CD14-positive monocyte (primary cell): ENCODE measurements around the gene NEURL4. TPM values are rescaled to one million over a fixed set of nuclear protein-coding genes. Genes with fewer than 3 reads are reported as not detected.

Experiments used
- DNase-seq, 3 donors: peaks; one replicate each; pipeline ENCODE4 v3.0.0-alpha.2; 2011 to 2022
- H2AFZ ChIP-seq: 2 replicates; pipeline ENCODE4 v1.6.0; 2012; ENCODE audit warnings: mild to moderate bottlenecking, low read depth, low read length, inconsistent platforms; ENCODE audit not compliant: insufficient read depth, poor library complexity, severe bottlenecking
- H3K27ac ChIP-seq, 2 donors: 1 replicate in 1 of 2; 2 replicates in 1 of 2; pipeline ENCODE4 v1.5.1; 2012 to 2013; ENCODE audit warnings: low read length in 2 of 2, control low read depth in 1 of 2, inconsistent platforms in 1 of 2, low read depth in 1 of 2, mild to moderate bottlenecking in 1 of 2
- H3K27me3 ChIP-seq, 2 donors: one replicate each; pipeline versions ENCODE4 v1.6.0 to v1.6.1; 2011 to 2013; ENCODE audit warnings: low read length in 2 of 2; ENCODE audit not compliant: control insufficient read depth in 2 of 2, insufficient read depth in 2 of 2
- H3K36me3 ChIP-seq, 2 donors: replicated peaks in 1 of 2; 1 replicate in 1 of 2; 2 replicates in 1 of 2; pipeline versions ENCODE4 v1.5.1 to v1.6.1; 2012 to 2013; ENCODE audit warnings: low read length in 2 of 2, control low read depth in 1 of 2, inconsistent platforms in 1 of 2, mild to moderate bottlenecking in 1 of 2; ENCODE audit not compliant: insufficient read depth in 2 of 2, control insufficient read depth in 1 of 2
- H3K4me1 ChIP-seq, 2 donors: 1 replicate in 1 of 2; 2 replicates in 1 of 2; pipeline versions ENCODE4 v1.5.1 to v1.6.1; 2012 to 2013; ENCODE audit warnings: low read length in 2 of 2, control low read depth in 1 of 2, inconsistent platforms in 1 of 2, mild to moderate bottlenecking in 1 of 2, moderate library complexity in 1 of 2; ENCODE audit not compliant: insufficient read depth in 2 of 2, control insufficient read depth in 1 of 2
- H3K4me2 ChIP-seq: replicated peaks from 2 replicates; pipeline ENCODE3; 2012; ENCODE audit warnings: low read length, moderate library complexity, mild to moderate bottlenecking; ENCODE audit not compliant: poor library complexity, severe bottlenecking; ENCODE audit errors: extremely low read depth
- H3K4me3 ChIP-seq, 3 experiments: fragments of 200-600 bp in 1 of 3; sonication (generic) in 1 of 3; replicated peaks in 1 of 3; 1 replicate in 2 of 3; 2 replicates in 1 of 3; pipeline ENCODE4 v1.5.1; 2011 to 2013; ENCODE audit warnings: low read length in 3 of 3, mild to moderate bottlenecking in 3 of 3, control low read depth in 2 of 3, low read depth in 2 of 3, inconsistent platforms in 1 of 3, moderate library complexity in 1 of 3
- H3K79me2 ChIP-seq: 2 replicates; pipeline ENCODE4 v1.6.0; 2012; ENCODE audit warnings: mild to moderate bottlenecking, control low read depth, inconsistent platforms, low read length, moderate library complexity; ENCODE audit not compliant: insufficient read depth
- H3K9ac ChIP-seq: 2 replicates; pipeline ENCODE4 v1.6.0; 2017; ENCODE audit warnings: low read length, mild to moderate bottlenecking; ENCODE audit not compliant: insufficient read depth, poor library complexity, severe bottlenecking
- H3K9me3 ChIP-seq, 2 donors: replicated peaks in 1 of 2; 1 replicate in 1 of 2; 2 replicates in 1 of 2; pipeline versions ENCODE4 v1.5.1 to v1.6.1; 2012 to 2013; ENCODE audit warnings: low read length in 2 of 2, control low read depth in 1 of 2; ENCODE audit not compliant: control insufficient read depth in 1 of 2, insufficient read depth in 1 of 2
- H4K20me1 ChIP-seq: 2 replicates; pipeline ENCODE4 v1.6.0; 2012; ENCODE audit warnings: mild to moderate bottlenecking, low read length, control low read depth, moderate library complexity; ENCODE audit not compliant: insufficient read depth
- H3K27ac Mint-ChIP-seq, 7 donors: one replicate each; pipeline ENCODE4 v1.8.0; 2020; ENCODE audit warnings: mild to moderate bottlenecking in 7 of 7, mixed read lengths in 7 of 7, moderate library complexity in 6 of 7, inconsistent platforms in 2 of 7
- H3K27me3 Mint-ChIP-seq, 3 donors: one replicate each; pipeline ENCODE4 v1.8.0; 2021 to 2022; ENCODE audit warnings: low read depth in 3 of 3, mild to moderate bottlenecking in 3 of 3, mixed read lengths in 3 of 3, moderate library complexity in 3 of 3, inconsistent platforms in 1 of 3
- H3K36me3 Mint-ChIP-seq, 2 donors: one replicate each; pipeline ENCODE4 v1.8.0; 2020; ENCODE audit warnings: mixed read lengths in 2 of 2, inconsistent platforms in 1 of 2, mild to moderate bottlenecking in 1 of 2
- H3K4me1 Mint-ChIP-seq: one replicate; pipeline ENCODE4 v1.8.0; 2020; ENCODE audit warnings: mild to moderate bottlenecking, mixed read lengths
- H3K4me3 Mint-ChIP-seq, 2 donors: one replicate each; pipeline ENCODE4 v1.8.0; 2020; ENCODE audit warnings: mild to moderate bottlenecking in 2 of 2, mixed read lengths in 2 of 2, moderate library complexity in 1 of 2
- H3K9me3 Mint-ChIP-seq, 7 donors: one replicate each; pipeline ENCODE4 v1.8.0; 2020 to 2022; ENCODE audit warnings: mixed read lengths in 7 of 7, mild to moderate bottlenecking in 6 of 7, moderate library complexity in 6 of 7, inconsistent platforms in 2 of 7
- WGBS: methylation state at CpG from one replicate; pipeline ENCODE4 v1.1.5; 2013; ENCODE audit warnings: missing lambda C conversion rate; ENCODE audit not compliant: insufficient coverage; 5-methylcytosine and 5-hydroxymethylcytosine counted together
- intact Hi-C, 2 donors: fragments of 100-400 bp; cut with micrococcal nuclease; formaldehyde crosslinking; loops; one replicate each; pipeline versions ENCODE4 v1.15.0 to v1.15.1; 2023
- polyA plus RNA-seq, 3 donors: library from polyadenylated mRNA; depleted of rRNA in 1 of 3; unstranded in 2 of 3; stranded (reverse) in 1 of 3; fragments of 300-500 nt in 2 of 3; fragments of >200 nt in 1 of 3; fragmentation: Illumina TruSeq in 2 of 3; gene quantifications; 1 replicate in 2 of 3; 2 replicates in 1 of 3; pipeline ENCODE4 v1.2.3, GENCODE V29; 2012 to 2021
- TF ChIP-seq, protein P1 (sequence below): fragments of 200-600 bp; IDR thresholded peaks from one replicate; pipeline ENCODE4 v1.8.0; 2022; ENCODE audit warnings: antibody characterized with exemption, mild to moderate bottlenecking

Gene NEURL4
- polyA plus RNA-seq, 3 donors, result 0.35 to 42.6 (median 0.44) TPM

DNA sequence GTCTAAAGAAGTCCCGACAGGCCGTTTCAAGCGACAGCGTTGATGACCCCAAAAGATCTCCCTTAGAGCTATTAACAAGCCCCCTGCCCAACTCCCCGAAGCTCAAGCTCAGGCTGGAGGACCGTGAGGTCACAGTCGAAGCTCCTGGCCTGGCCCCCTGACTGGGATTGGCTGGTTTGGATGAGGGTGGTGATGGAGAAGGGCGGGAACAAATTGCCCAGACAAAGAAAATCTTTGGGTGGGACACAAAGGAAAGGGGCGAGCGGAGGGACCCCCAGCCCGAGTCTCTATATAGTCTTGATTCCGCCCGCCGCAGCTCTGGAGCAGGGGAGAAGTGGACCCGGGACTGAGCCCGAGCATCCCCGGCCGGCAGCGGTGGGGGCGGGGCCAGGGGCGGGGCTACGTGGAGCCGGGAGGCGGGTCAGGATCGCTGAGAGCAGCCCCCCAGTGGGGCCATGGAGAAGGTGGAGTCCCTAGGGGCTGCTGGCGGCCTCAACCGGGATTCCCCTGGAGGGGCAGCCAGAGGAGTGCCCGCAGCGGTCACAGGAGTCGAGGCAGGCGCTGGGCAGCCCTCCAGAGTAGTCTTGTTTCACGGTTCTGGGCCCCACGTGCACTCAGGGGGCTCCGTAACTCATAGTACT, 982 bp upstream of the NEURL4 start:
- peaks cover 18% of the 10 kb centered on the region for H3K79me2 ChIP-seq
- peak overlapping the region; percentile 92 for H3K27ac ChIP-seq
- H3K27me3 ChIP-seq, result no peaks in the 10 kb centered on the region
- peaks cover 36% of the 10 kb centered on the region for H3K4me1 Mint-ChIP-seq
- H3K36me3 Mint-ChIP-seq, result peaks cover 13 to 21% of the 10 kb centered on the region in 2 donors
- peak overlapping the region; percentile 91 to 98 for H3K4me3 Mint-ChIP-seq
- peaks cover 0 to 6% (median 0%) of the 10 kb centered on the region in 3 donors for H3K27me3 Mint-ChIP-seq
- peaks cover 34 to 39% of the 10 kb centered on the region in 2 donors for H3K4me1 ChIP-seq
- H3K9ac ChIP-seq, result peak overlapping the region; percentile 66
- TF ChIP-seq, protein P1, sequence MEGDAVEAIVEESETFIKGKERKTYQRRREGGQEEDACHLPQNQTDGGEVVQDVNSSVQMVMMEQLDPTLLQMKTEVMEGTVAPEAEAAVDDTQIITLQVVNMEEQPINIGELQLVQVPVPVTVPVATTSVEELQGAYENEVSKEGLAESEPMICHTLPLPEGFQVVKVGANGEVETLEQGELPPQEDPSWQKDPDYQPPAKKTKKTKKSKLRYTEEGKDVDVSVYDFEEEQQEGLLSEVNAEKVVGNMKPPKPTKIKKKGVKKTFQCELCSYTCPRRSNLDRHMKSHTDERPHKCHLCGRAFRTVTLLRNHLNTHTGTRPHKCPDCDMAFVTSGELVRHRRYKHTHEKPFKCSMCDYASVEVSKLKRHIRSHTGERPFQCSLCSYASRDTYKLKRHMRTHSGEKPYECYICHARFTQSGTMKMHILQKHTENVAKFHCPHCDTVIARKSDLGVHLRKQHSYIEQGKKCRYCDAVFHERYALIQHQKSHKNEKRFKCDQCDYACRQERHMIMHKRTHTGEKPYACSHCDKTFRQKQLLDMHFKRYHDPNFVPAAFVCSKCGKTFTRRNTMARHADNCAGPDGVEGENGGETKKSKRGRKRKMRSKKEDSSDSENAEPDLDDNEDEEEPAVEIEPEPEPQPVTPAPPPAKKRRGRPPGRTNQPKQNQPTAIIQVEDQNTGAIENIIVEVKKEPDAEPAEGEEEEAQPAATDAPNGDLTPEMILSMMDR, result no peak
- 1% methylated on average over 31 of the region's 34 CpGs for WGBS
- H3K27ac Mint-ChIP-seq, result peak overlapping the region; percentile 96 to 100 (median 98)
- no peaks in the 10 kb centered on the region for H3K9me3 ChIP-seq
- peaks cover 11 to 20% of the 10 kb centered on the region in 2 donors for H3K36me3 ChIP-seq
- peak overlapping the region; percentile 99 for H3K4me2 ChIP-seq
- no peaks in the 10 kb centered on the region for H4K20me1 ChIP-seq
- H2AFZ ChIP-seq, result peak overlapping the region; percentile 91
- intact Hi-C loops, result loop anchor here in 1 of 2 donors (2.0 to 10.0 kb wide), 3 partner anchors 21 to 245 kb away; partner anchors contain the start of gene CD68
- H3K4me3 ChIP-seq, result peak overlapping the region; percentile 80 to 91 (median 81)
- peak; percentile 56 to 72 (median 66) for DNase-seq
- no peaks in the 10 kb centered on the region for H3K9me3 Mint-ChIP-seq

DNA sequence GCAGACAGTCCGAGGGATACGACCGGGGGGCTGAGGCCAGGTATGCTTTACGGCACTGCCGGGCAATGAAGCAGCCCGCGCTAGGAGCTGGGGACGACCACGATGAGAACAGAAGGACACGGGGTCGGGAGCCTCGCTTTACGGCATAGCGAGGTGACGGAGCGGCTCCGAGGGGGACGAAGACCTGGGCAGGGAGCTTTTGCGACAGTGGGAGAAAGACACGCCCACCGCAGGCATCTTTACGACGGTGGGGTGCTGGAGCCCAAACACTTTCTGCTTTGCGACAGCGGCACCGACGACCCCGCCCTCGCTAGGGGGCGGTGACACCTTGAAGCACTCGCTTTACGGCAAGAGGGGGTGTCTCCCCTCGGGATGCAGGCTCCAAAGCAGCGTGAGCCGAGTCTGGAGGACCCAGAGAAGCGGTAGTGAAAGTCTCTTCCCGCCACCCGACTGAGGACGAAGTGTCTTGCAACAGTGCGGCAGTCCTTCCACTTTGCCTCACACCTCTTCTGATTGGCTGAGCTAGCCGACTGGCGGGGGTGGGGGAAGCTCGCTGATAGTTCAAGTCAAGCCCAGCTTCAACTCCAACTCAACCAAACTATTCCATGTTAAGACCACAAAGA, 350 bp upstream of the NEURL4 start:
- peak overlapping the region; percentile 80 to 91 (median 81) for H3K4me3 ChIP-seq
- no peaks in the 10 kb centered on the region for H3K9me3 Mint-ChIP-seq
- intact Hi-C loops, result loop anchor here in 1 of 2 donors (2.0 to 10.0 kb wide), 3 partner anchors 21 to 245 kb away; partner anchors contain the start of gene CD68
- H3K4me2 ChIP-seq, result peak overlapping the region; percentile 99
- peak overlapping the region; percentile 91 to 98 for H3K4me3 Mint-ChIP-seq
- peaks cover 0 to 6% (median 0%) of the 10 kb centered on the region in 3 donors for H3K27me3 Mint-ChIP-seq
- H4K20me1 ChIP-seq, result peaks cover under 1% of the 10 kb centered on the region
- H3K4me1 Mint-ChIP-seq, result peaks cover 36% of the 10 kb centered on the region
- peak overlapping the region; percentile 96 to 100 (median 98) for H3K27ac Mint-ChIP-seq
- H3K36me3 Mint-ChIP-seq, result peaks cover 16 to 26% of the 10 kb centered on the region in 2 donors
- no peaks in the 10 kb centered on the region for H3K27me3 ChIP-seq
- H2AFZ ChIP-seq, result peak overlapping the region; percentile 91
- WGBS, result under 1% methylated on average over 37 of the region's 43 CpGs
- H3K79me2 ChIP-seq, result peaks cover 18% of the 10 kb centered on the region
- peak; percentile 92 to 100 (median 99) for DNase-seq
- H3K36me3 ChIP-seq, result peaks cover 16 to 25% of the 10 kb centered on the region in 2 donors
- peak overlapping the region; percentile 92 for H3K27ac ChIP-seq
- no peaks in the 10 kb centered on the region for H3K9me3 ChIP-seq
- peaks cover 34 to 39% of the 10 kb centered on the region in 2 donors for H3K4me1 ChIP-seq
- H3K9ac ChIP-seq, result peak overlapping the region; percentile 66
- TF ChIP-seq, protein P1, result no peak
